Measurements from ENCODE around the gene GMEB2.
"Not testable (repeated sequence)": the region's sequence is repeated elsewhere in the genome, so short reads cannot be mapped to it uniquely, and the experiment has no call there.

Gene GMEB2

GRCh38 chr20:63635431-63636141 lies 8.7 kb upstream of the GMEB2 start:
- DNase-seq = no peak

- no peak for DNase-seq
These were observed 6.8 kb upstream of the GMEB2 start for GRCh38 chr20:63633732-63634131.

- DNase-seq = not testable (repeated sequence)
These were observed 4.5 kb upstream of the GMEB2 start for GRCh38 chr20:63631426-63631825.

GRCh38 chr20:63630956-63631355 lies 4.1 kb upstream of the GMEB2 start:
- not testable (repeated sequence) for DNase-seq

GRCh38 chr20:63628246-63628975 lies 1.5 kb upstream of the GMEB2 start:
- peak; percentile 85 to 89 for DNase-seq

- DNase-seq = no peak
These were observed 897 bp upstream of the GMEB2 start for GRCh38 chr20:63627751-63628245.

GRCh38 chr20:63627129-63627750 lies 339 bp upstream of the GMEB2 start:
- peak; percentile 96 to 98 for DNase-seq

- no peak for DNase-seq
These were observed 1.0 kb downstream of the GMEB2 start for GRCh38 chr20:63625771-63626423.

GRCh38 chr20:63624486-63624885 lies 2.4 kb downstream of the GMEB2 start:
- no peak for DNase-seq

GRCh38 chr20:63622732-63623131 lies 4.2 kb downstream of the GMEB2 start:
- DNase-seq = no peak

- no peak for DNase-seq
These were observed 4.8 kb downstream of the GMEB2 start for GRCh38 chr20:63622096-63622495.

- DNase-seq = no peak
These were observed 5.9 kb downstream of the GMEB2 start for GRCh38 chr20:63620991-63621390.

- DNase-seq = no peak
These were observed 7.4 kb downstream of the GMEB2 start for GRCh38 chr20:63619505-63619904.

GRCh38 chr20:63619086-63619485 lies 7.8 kb downstream of the GMEB2 start:
- DNase-seq = no peak

- DNase-seq = no peak
These were observed 8.5 kb downstream of the GMEB2 start for GRCh38 chr20:63618291-63618980.

GRCh38 chr20:63617876-63618265 lies 9.0 kb downstream of the GMEB2 start:
- DNase-seq = no peak

- no peak for DNase-seq
These were observed 9.6 kb downstream of the GMEB2 start for GRCh38 chr20:63617092-63617875.

GRCh38 chr20:63613863-63614594 lies 12.9 kb downstream of the GMEB2 start:
- DNase-seq = not testable (repeated sequence)

GRCh38 chr20:63612276-63612931 lies 14.5 kb downstream of the GMEB2 start:
- DNase-seq = no peak

- DNase-seq = no peak
These were observed 15.3 kb downstream of the GMEB2 start for GRCh38 chr20:63611646-63612045.

All from NCI-H446 (cell line).